Activated effector memory CD4-positive, alpha-beta T cell treated with anti-CD3 and anti-CD28 coated beads, Interleukin-2, amount 50 U/mL, for 16 hours (primary cell): ENCODE data around the gene DNAJB1.

Source experiments
- DNase-seq: peaks from one replicate; pipeline ENCODE4 v3.0.0-alpha.2; 2020

Gene DNAJB1

GRCh38 chr19:14495672-14496028 is 22.5 kb downstream of the DNAJB1 start:
- DNase-seq, result no peak

GRCh38 chr19:14494910-14495671 is 23.1 kb downstream of the DNAJB1 start:
- no peak for DNase-seq

- DNase-seq, result no peak
Measured at GRCh38 chr19:14494411-14494810, 23.8 kb downstream of the DNAJB1 start.

GRCh38 chr19:14492756-14493337 is 25.4 kb downstream of the DNAJB1 start:
- no peak for DNase-seq

GRCh38 chr19:14487370-14488125 is 30.6 kb downstream of the DNAJB1 start:
- no peak for DNase-seq

GRCh38 chr19:14482172-14482941 is 35.8 kb downstream of the DNAJB1 start:
- no peak for DNase-seq

- no peak for DNase-seq
Measured at GRCh38 chr19:14480700-14481079, 37.5 kb downstream of the DNAJB1 start.

GRCh38 chr19:14479975-14480699 is 38.1 kb downstream of the DNAJB1 start:
- peak; percentile 91 for DNase-seq

- no peak for DNase-seq
Measured at GRCh38 chr19:14479309-14479974, 38.8 kb downstream of the DNAJB1 start.

- no peak for DNase-seq
Measured at GRCh38 chr19:14478113-14478545, 40.1 kb downstream of the DNAJB1 start.

GRCh38 chr19:14477418-14478112 is 40.6 kb downstream of the DNAJB1 start:
- DNase-seq, result no peak

- no peak for DNase-seq
Measured at GRCh38 chr19:14476673-14477401, 41.4 kb downstream of the DNAJB1 start.

GRCh38 chr19:14476327-14476672 is 41.9 kb downstream of the DNAJB1 start:
- DNase-seq, result no peak

- DNase-seq, result no peak
Measured at GRCh38 chr19:14475251-14476073, 42.7 kb downstream of the DNAJB1 start, which contains the start of gene PTGER1. Gene PTGER1 (minus strand): TSS chr19:14475354. CDS start chr19:14474320, 1,034 bp downstream.

- DNase-seq, result no peak
Measured at GRCh38 chr19:14474827-14475226, 43.4 kb downstream of the DNAJB1 start.

- no peak for DNase-seq
Measured at GRCh38 chr19:14473978-14474578, 44.1 kb downstream of the DNAJB1 start.

- no peak for DNase-seq
Measured at GRCh38 chr19:14473073-14473977, 44.9 kb downstream of the DNAJB1 start.
